GM20000 (cell line): ENCODE data around the gene FBXW2.
"Not testable (repeated sequence)": the region's sequence is repeated elsewhere in the genome, so short reads cannot be mapped to it uniquely, and the experiment has no call there.

Experiments
- DNase-seq: peaks from one replicate; pipeline ENCODE4 v3.0.0; 2012; ENCODE audit warnings: low spot score
- TF ChIP-seq, protein P1 (sequence below): IDR thresholded peaks from 2 replicates; pipeline ENCODE4 v1.5.1; 2012; ENCODE audit warnings: mild to moderate bottlenecking, control low read depth; ENCODE audit errors: extremely low read depth, missing control alignments

FBXW2 gene

DNA sequence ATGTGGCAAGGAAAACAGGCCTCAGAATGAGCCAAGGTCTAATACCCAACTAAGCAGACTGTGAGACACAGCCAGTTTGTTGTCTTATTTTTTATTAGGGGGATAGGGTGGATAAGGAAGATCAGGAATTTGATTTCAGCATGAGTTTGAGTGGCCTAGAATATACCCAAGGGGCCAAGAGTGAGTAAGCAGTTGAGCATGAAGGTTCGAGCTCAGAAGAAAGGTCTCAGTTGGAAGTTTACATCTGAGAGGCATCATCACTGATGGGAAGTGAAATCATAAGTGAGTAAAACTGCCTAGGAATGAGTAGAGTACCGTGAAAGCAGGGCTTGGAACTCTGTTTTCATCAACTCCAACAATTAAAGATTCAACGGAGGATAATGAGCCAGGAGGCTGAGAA lies 36.9 kb upstream of the FBXW2 start:
- TF ChIP-seq, protein P1, sequence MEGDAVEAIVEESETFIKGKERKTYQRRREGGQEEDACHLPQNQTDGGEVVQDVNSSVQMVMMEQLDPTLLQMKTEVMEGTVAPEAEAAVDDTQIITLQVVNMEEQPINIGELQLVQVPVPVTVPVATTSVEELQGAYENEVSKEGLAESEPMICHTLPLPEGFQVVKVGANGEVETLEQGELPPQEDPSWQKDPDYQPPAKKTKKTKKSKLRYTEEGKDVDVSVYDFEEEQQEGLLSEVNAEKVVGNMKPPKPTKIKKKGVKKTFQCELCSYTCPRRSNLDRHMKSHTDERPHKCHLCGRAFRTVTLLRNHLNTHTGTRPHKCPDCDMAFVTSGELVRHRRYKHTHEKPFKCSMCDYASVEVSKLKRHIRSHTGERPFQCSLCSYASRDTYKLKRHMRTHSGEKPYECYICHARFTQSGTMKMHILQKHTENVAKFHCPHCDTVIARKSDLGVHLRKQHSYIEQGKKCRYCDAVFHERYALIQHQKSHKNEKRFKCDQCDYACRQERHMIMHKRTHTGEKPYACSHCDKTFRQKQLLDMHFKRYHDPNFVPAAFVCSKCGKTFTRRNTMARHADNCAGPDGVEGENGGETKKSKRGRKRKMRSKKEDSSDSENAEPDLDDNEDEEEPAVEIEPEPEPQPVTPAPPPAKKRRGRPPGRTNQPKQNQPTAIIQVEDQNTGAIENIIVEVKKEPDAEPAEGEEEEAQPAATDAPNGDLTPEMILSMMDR, result no peak
- no peak for DNase-seq

DNA sequence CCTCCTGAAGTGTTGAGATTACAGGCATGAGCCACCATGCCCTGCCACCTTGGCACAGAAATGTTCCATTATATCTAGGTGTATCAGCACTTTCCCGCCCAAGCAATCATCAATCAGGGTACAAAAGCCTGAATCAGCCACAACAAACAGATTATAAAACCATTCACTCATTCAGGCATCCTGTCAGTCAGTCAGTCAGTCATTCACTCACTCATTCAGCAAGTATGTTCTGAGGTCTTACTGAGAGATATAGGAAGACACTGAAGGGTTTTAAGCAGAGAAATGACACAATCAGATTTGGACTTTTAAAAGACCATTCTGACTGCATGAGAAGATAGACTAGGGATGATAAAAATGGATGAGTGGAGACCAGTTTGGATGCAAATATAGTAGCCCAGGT lies 36.4 kb upstream of the FBXW2 start:
- TF ChIP-seq, protein P1, result no peak

DNA sequence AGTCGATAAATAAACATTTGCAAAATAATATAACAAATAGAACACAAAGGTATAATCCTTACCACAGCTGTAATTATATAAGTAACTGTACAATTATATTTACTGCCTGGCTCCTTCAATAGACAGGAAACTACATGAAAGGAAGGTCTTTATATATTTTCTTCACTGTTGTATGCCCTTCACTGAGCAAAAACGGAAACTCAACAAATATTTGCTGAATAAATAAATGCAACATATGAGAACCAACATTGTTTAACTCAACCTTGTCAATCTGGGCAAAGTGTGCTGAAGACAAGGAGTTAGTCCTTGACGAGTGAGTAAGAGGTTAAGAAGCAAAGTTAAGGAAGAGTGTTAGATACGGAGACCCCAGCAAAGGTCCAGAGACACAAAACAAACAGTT lies 26.9 kb upstream of the FBXW2 start:
- no peak for DNase-seq
- TF ChIP-seq, protein P1, result no peak

More for the DNA sequence above, 36.4 kb upstream of the FBXW2 start:
- no peak for DNase-seq

DNA sequence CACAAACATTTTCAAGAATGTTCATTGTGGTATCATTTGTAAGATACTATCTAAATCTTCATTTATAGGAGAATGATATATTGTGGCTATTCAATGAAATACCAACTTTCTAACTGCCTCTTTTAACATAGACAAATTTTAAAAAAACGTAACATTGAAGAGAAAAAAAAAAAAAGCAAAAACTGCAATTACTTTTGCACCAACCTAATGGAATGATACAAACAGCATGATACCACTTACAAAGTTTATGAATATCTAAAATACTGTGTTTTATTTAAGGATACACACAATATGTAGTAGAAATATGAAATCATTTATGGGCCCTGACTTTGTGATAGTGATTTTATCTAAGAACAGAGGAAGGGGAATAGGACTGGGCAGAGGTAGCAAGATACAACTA lies 25.4 kb upstream of the FBXW2 start:
- no peak for DNase-seq
- TF ChIP-seq, protein P1, result no peak

DNA sequence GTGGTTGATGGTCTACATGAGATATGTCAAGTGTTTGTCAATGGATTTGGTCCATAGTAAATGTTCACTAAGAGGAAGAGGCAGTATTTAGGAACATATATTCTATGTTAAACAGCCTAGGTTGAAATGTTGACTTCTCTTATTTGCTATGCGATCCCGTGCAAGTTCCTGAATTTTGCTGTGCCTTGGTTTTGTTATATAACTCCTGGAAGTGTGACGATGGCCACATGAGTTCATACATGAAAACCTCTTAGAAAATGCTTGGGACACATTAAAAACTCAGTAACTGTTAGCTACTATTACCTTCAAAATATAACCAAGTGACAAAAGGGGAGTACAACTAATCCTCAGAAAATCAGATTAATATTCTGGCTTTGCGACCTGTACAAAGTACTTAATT lies 21.9 kb upstream of the FBXW2 start:
- TF ChIP-seq, protein P1, result no peak
- no peak for DNase-seq

DNA sequence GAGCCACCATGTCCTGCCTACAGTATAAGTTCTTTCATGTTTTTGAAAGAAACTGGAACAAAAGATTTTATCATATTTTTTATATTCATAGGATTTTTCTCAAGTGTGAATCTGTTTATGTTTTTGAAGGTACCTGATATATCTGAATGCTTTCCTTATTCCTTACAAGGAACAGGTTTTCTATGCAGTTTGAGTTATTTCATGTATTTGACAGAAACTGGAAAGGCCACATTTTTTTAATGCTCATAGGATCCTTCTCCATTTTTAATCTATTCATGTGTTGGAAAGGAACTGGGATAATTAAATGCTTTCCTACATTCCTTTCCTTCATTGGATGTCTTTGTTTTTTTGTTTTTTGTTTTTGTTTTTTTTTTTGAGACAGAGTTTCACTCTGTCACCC lies 15.7 kb upstream of the FBXW2 start:
- TF ChIP-seq, protein P1, result no peak

DNA sequence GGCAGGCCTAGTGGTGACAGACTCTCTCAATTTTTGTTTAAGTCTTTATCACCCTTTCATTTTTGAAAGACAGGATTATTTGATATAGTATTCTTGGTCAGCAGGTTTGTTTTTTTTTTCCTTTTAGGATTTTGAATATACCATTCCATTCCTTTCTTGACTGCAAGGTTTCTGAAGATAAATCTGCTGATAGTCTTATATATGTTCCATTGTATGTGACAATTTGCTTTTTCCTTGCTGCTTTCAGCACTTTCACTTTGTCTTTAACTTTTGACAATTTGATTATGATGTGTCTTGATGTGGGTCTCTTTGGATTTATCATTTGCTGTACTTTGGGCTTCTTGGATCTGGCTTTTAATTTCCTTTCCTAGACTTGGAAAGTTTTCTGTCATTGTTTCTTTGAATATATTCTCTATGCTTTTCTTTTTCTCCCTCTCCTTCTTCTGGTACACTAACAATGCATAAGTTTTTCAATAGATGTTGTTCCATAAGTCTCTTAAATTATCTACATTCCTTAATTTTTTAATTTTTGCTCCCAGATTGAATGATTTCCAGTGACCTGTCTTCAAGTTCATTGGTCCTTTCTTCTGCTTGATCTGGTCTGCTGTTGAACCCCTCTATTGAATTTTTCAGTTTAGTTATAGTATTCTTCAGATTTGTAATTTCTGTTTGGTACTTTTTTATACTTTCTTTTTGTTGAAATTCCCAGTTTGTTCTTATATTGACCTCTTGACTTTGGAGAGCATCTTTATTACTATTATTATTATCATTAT lies 14.6 kb upstream of the FBXW2 start:
- DNase-seq, result no peak
- TF ChIP-seq, protein P1, result no peak

More for the DNA sequence above, 15.7 kb upstream of the FBXW2 start:
- no peak for DNase-seq

DNA sequence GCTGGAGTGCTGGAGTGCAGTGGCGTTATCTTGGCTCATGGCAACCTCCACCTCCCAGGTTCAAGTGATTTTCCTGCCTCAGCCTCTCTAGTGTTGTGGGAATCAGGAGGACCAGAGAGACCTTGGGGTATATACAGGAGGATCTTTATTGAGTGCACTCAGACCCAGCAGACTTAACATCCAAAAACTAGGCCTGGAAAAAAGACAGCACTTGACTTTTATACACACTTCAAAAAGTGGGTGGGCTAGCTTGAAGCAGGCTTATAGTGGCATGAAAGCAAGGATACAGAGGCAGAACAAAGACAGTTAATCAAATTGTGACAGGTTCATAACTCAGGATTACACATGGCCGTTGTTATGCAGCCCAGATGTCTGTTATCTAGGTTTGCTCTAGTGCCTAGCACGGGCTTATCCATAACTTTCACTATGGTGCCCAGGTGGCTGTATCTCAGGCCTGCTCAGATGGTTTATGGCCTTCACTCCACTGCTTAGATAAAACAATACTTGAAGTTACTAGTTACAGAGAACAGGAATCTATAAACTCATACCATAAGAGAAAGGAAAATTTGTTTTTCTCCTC lies 11.7 kb upstream of the FBXW2 start:
- DNase-seq, result not testable (repeated sequence)
